DMS53 treated with DMSO at 0.1 percent for 48 hours (cell line): Measurements from ENCODE around the gene TPK1.

ENCODE experiments used
- DNase-seq: peaks from one replicate; lab custom pipeline; 2025; ENCODE audit not compliant: unreplicated experiment; lab: John Stamatoyannopoulos, UW

TPK1 gene

DNA sequence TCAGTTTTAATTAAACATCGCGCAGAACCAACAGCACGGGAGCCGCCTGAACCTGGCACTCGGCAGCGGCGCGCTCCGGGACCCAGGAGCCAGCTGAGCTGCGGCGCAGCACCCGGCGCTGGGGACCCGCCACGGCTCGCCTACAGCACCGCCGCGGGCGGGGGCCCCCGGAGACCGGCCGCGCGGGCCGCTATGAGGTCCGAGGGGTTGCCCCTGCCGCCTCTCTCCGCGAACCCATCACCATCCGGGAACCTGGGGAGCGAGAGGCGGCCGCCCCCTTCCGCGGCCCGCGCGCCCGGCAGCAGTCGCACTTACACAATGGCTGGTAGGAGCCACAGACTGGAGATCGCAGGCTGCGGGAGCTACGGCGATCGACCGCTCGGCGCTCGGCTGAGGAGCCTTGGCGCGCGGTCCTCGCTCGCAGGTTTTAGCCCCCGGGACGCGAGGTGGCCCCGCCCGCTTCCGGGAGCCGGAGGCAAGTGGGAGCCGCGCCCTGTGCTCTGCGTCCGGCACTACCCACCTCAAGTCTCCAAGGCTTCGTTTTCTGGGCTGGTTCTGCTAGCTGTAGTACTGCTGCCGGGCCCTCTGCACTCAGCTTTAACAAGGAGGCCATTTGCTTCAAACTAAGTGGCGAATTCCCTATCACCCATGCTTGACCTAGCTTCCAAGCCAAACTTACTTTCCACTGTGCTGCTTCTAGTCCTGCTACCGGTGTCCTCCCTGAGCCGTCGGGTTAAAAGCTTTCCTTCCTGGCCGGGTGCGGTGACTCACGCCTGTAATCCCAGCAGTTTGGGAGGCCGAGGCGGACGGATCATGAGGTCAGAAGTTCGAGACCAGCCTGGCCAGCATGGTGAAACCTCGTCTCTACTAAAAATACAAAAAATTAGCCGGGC is at the start of gene TPK1:
TPK1 (minus strand) TSS at position 402 of the 893 bp plus-strand sequence. CDS start 451 bp downstream, outside the sequence.
- peak; percentile 84 for DNase-seq

DNA sequence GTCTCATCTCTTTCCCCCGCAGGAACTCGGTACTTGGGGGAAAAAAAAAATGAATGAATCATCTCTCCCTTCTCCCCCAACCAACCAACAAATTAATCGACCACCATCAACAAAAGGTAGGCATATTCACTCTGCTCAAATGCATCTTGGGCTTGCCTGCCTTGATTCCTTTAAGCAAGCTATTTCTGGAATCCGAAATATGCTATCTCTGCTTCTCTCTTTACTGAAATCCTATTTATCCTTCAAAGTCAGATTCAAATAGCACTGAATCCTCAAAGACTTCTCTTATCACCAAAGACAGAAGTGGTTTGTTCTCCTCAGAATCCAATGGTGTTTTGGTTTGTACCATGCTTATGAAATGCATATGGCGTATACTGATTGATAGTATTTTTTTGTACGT is 49.6 kb upstream of the TPK1 start:
- no peak for DNase-seq

DNA sequence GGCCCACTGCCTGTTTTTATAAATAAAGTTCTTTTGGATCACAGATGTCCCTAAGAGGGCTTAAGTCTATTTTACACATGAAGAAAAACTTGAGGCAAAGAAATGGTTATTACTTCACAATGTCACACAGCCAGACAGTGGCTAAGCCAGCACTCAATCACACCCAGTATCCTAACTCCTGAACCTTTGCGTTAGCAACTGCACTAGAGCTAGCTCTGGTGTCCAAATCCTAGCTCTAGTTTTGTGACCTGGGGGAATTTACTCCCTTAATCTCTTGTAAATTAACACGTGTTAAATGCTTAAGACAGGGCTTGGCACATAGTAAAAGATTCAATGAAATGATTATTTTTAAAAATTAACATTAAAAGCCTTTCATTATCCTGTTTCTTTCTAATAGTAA is 49.0 kb upstream of the TPK1 start:
- no peak for DNase-seq

DNA sequence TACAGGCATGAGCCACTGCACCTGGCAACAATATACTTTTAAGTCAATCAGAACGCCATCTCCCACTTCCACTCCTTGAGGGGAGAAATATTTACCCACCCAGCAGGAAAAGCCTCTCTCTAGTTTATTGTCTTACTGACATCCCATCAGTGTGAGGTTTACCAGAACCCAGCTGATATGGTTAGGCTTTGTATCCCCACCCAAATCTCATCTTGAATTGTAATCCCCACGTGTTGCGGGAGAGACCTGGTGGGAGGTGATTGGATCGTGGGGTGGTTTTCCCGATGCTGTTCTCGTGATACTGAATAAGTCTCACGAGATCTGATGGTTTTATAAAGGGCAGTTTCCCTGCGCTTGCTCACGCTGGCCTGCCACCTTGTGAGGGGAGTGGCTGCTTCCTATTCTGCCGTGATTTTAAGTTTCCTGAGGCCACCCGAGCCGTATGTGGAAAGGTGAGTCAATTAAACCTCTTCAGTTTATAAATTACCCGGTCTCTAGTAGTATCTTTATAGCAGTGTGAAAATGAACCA is 37.5 kb upstream of the TPK1 start:
- DNase-seq = no peak

DNA sequence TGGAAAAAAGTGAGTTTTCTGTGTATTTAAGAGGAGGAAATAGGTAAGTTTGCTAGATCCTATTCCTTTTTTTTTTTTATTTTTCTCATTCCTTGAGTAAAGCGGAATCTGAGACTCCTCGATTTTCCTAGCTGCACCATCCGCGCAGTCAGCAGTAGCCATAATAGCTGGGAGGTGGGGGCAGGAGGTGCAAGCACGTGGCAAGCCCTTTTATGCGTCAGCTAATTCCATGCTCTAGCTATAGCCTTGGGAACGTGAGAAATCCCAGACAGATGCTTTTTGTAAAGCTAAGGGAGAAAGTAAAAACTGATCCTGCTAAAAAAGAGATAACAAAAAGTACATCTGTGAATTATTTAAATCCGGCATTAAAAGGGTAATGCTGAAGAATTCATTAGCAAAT is 33.2 kb upstream of the TPK1 start:
- no peak for DNase-seq

DNA sequence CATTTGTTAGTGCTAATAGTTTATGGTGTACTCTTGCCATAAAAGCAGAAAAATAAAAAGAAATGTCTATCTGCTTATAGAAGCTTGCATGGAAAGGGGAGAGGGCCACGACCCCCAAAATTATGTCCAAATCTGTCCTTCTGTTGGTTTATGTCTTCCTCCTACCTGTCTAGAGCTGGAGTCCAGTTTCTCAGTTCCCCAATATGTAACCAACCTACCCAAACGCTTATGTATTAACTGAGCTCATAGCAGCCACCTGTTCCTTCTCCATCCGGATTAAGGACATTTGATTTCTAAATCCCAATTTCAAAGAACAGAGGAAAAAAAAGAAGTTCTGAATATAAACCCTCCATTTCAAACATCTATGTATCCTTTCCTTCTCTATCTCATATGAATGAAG is 30.3 kb upstream of the TPK1 start:
- DNase-seq = no peak

DNA sequence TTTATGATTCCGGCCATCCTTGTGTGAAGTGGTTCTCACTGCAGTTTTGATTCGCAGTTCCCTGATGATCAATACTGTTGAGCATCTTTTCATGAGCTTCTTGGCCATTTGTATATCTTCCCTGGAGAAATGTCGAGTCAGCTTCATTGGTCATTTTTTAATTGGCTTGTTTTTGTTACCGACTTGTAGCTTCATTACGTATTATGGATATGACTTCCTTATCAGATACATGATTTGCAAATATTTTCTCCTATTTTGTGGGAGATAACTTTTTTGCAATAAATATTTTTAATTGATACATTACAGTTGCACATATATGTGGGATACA is 27.4 kb upstream of the TPK1 start:
- DNase-seq = no peak

DNA sequence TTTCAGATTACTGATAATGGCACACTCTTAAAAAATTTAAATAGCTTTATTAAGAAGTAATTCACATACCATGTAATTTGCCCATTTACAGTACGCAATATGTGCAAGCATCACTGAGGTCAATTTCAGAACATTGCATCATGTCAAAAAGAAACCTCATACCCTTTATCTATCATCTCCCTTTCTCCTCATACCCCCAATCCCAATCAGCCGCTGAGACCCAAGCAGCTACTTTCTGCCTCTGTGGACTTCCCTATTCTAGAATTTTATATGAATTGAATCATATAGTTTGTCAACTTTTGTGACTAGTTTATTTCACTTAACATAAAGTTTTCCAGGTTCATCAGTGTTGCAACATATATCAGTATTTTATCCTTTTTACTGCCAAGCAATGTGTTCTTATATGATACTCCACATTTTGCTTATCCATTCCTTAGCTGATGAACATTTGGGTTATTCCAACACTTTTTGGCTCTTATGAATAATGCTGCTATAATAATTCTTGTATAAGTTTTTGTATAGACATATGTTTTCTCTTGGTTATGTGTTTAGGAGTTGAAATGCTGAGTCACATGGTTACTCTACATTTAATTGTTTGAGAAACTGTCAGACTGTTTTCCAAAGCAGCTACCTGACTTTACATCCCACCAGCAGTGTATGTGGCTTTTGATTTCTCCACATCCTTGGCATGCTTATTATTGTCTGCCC is 26.9 kb upstream of the TPK1 start:
- DNase-seq = no peak

DNA sequence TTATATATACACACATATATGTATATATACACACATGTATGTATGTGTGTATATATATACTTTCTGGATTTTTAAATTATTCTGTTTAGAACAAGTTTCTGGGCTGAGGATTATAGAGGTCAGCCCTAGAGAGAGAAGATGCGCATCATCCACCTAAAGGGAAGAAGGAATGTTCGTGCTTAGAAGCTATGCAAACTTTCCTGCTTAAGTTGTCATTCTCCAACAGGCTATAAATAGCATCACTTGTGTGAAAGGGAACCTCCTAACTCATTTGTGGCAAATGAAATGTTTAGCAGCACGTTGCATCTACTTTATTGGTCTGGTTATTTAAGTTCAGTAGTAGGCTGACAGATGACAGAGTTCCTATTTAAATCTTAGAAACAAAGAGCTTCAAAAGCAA is 23.9 kb upstream of the TPK1 start:
- no peak for DNase-seq

DNA sequence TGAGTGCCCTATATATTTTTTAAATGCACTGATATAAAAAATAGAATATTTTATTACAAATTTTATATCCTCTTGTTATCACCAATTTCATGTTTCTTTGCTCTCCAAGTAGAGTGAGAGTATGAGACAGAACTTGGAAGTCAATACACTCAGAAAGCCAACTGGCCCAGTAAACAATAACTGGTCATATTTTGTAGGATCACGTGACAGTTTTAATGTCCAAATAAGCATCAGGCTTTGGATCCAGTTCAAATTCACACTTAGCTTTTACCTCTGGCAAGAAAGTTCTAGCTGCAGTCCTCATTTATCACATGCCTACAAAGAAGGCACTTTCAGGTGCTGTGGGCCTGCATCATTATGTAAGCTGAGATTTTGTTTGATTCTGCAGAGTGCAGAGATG is 21.6 kb upstream of the TPK1 start:
- DNase-seq = no peak

DNA sequence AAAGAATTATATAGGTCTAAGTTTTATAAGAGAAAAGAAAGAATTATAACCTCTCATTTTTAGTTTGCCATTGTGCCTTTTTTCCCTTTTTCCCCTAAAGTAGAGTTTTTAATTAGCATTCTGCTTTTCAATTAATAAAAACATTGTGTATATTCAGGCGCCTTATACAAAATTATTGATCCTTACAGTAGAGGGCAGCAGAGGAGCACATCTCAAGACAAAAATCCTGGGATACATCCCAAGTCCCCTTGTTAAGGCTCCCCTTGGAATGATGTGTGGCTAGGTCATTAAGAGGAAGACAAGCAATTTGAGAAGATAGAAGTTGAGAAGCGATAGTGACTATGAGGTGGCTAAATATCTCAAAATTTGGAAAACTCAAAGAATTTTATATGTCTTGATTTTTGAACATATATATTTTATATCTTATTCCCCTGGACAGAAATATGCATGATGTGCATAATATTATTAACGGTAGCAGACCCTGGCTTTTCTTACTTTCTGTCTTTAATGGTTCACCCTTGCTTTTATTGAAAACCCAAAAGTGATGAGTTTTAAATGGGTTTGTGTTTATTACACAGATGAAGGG is 19.1 kb upstream of the TPK1 start:
- DNase-seq = peak; percentile 36

DNA sequence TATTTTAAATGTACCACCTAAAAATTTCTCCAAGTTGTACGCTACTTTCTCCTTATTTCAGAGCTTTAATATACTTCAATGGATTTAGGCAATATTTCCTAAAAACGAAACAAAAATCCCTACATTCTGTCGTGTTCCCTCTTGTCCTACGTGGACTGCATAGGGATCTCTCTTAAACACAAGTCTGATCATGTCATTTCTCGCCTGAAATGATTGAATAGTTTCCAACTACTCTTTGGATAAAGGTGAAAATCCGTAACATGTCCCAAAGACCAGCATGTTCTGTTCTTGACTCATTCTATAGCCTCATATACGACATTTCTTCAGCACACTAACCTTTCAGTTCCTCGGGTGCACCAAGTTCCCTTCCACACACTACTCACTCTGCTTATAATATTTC is 17.7 kb upstream of the TPK1 start:
- DNase-seq = no peak

DNA sequence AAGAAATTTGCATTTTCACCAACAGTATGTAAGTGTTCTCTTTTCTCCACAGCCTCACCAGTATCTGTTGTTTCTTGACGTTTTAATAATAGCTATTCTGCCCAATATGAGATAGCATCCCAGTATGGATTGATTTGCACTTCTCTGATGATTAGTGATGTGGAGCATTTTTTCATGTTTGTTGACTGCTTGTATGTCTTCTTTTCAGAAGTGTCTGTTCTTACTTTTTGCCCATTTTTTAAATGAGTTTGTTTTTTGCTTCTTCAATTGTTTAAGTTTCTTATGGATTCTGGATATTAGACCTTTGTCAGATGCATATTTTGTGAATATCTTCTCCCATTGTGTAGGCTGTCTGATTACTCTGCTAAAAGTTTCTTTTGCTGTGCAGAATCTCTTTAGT is 12.2 kb upstream of the TPK1 start:
- no peak for DNase-seq

DNA sequence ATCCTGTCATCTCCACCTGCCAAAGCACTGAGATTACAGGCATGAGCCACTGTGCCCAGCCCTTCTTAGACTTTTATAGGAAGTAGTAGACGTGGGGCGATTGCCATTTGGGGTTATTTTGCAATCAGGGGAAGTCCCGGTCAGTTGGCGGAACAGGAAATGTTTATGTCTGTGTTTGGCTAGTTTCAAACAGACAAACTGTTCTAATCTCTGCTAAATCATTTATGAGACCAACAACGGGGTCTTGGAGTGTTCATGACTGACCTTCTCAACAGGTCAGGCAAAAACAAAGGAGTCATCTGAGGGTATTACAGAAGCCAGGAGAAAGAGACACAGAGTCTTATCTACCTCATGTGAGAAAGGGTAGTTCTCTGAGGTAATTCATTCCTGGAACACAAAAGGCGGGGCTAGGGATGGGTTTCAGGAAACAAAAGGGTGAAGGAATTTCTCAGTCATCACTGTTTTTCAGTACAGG is 6.6 kb upstream of the TPK1 start:
- DNase-seq = no peak

DNA sequence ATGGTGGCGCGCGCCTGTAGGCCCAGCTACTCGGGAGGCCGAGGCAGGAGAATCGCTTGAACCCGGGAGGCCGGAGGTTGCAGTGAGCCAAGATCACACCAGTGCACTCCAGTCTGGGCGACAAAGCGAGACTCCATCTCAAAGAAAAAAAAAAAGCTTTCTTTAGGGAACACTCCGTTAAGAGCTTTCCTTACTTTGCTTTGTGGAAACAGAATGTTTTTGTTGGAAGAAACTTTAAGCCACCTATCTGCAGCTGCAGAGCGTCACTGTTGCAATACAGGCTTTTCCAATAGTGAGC is 641 bp upstream of the TPK1 start:
- no peak for DNase-seq

DNA sequence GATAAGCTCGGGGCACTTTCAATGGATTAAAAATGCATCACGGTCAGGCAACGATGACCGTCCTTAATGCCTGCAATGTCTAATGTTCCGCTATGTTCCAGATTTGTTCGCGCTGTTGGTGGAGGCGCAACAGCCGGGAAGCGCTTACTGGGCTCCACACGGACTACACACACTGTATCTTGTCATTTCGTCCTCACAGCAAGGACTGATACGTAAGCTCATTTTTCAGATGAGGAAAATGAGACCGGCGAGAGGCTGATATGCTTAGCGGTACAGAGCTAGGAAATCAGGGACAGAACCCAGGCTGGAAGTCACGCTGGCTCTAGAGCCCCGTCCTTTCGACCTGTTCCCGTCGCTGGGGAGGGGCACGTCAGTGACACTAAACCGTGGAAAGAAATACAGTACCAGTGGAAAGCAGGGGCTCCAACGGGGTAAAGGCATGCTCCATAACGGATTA is 670 bp downstream of the TPK1 start:
- DNase-seq = peak; percentile 57

DNA sequence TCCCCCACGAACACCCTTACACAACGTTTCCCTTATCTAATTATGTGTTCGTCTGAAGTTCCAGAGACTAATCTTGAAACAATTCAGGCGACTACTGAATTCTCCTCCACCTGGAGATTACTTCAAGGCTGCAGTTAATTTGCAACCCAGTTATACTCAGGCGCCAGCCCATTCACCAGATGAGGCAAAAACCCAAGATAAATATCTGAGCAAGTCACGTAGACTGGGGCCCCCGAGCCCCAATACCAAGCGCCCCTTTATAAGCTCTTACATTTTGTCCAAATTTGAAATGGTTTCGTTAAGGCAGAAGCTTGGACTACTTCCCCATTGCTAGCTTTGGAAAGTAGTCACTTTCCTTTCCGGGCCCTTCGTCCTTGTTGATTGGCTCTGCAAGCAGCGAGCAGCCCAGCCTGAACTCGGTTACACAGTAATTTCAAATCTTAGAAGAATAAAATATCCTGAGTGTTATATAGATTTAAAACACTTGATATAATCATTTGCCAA is 1.2 kb downstream of the TPK1 start:
- DNase-seq = no peak

DNA sequence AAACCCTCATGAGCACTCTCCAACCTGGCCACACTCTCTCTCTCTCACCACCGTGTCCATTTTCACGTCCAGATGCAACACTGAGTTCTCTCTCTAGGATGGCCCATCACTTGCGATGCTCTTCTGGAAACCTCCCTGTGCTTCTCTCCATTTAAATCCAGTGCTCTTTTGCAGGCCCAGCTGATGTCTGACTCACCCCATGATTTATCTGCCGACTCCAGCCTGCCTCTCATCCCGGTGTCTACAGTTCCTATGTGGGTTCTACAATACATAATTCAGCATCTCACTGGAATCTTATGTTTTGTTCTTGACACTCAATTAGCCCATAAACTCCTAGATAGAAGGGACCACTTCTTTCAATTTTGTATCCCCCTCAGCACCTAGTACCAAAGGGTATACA is 5.0 kb downstream of the TPK1 start:
- no peak for DNase-seq

DNA sequence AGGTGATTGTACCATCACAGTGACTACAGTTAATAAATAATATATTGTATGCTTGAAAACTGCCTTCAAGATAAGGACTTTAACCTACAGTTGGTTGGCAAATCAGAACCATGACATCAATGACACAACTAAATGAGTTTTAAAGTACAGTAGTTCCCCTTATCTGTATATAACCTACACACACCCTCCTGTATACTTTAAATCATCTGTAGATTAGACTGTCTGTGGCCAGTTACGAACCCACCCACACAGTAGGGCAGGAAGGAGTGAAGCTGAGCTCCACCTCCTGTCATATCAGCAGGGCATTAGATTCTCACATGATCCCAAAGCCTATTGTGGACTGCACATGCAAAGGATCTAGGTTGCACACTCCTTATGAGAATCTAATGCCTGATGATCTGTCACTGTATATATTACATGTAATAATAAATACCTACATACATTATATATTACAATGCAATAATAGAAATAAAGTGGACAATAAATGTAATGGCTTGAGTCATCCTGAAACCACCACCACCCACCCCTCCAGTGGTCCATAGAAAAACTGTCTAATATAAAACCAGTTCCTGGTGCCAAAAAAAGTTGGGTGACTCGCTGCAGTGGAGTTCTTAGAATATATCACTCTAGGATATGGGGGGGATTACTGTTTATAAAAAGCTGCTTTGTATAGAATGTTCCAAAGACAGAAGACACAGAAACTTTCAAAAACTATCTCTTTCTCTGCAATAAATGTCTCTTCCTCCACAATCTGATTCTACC is 5.6 kb downstream of the TPK1 start:
- DNase-seq = no peak

DNA sequence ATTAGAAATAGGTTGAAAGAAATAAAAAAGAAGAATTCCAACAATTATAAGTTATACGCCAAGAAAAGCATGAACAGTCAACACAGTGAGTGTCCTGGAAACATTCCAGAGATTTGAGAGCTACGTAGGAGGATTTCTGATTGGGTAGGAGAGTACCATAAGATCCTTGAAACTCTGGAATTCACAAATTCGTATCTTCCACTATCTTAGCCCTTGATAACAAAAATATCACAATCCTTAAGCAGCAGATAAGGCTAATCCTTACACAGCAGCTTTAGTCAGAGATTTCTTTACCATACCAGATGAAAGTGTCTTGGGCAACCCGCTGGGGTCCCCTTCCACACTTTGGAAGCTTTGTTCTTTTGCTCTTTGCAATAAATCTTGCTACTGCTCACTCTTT is 8.2 kb downstream of the TPK1 start:
- DNase-seq = no peak

DNA sequence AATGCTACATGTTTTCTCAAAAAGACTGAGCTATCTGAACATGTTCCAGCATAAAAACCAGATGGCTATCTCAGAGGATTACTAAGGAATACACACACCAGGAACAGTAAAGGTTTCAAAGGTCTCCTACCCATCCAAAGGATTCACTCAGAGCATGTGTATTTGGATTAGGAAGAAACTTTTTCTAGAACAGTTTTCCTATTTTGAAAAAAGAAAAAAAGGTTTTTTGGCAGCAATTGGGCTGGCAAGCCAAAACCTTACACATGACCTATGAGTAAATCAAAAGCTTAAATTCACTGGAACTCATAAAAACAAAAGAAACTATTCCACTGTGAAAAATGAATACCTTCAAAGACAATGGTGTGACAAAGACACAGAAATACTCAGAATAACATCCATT is 9.6 kb downstream of the TPK1 start:
- no peak for DNase-seq
